ENCODE data around the gene MYO5B. TPM values are rescaled to one million over a fixed set of nuclear protein-coding genes. Genes with fewer than 3 reads are reported as not detected.

The MYO5B gene
- polyA plus RNA-seq, 1 donor (not counting 4 experiments of a cell fraction or from before 2014, with no cell fraction given): 6.8 TPM

GRCh38 chr18:50065039-50065438 is 129.9 kb downstream of the MYO5B start:
- FAIRE-seq (no peak), DNase-seq (ENCODE audit: low read depth, low spot score) (no peak)
- H3K4me2 ChIP-seq (ENCODE audit: control insufficient read depth, extremely low read depth, insufficient read depth, low read depth, low read length): no peak overlapping the region
- H3K9me1 ChIP-seq (ENCODE audit: control insufficient read depth, extremely low read depth, insufficient read depth, low read length): no peaks in the 10 kb centered on the region
- no peak overlapping the region for H3K4me3 ChIP-seq (ENCODE audit: control insufficient read depth in 2 of 3, extremely low read depth in 1 of 3, insufficient read depth in 2 of 3, low read depth in 1 of 3, low read length in 3 of 3)
- H3K79me2 ChIP-seq (ENCODE audit: control insufficient read depth, insufficient read depth, low read length): no peaks in the 10 kb centered on the region
- peaks cover 4% of the 10 kb centered on the region for H3K27me3 ChIP-seq (ENCODE audit: control insufficient read depth, extremely low read depth, insufficient read depth, low read length)
- H2AFZ ChIP-seq (ENCODE audit: control insufficient read depth, low read length): no peak overlapping the region
- H4K20me1 ChIP-seq (ENCODE audit: control insufficient read depth, extremely low read depth, insufficient read depth, low read length): no peaks in the 10 kb centered on the region
- H3K9me3 ChIP-seq (ENCODE audit: control insufficient read depth, low read depth, low read length): no peaks in the 10 kb centered on the region
- H3K4me1 ChIP-seq (ENCODE audit: control insufficient read depth, extremely low read depth, insufficient read depth, low read length): no peaks in the 10 kb centered on the region
- dilution Hi-C loops (cut with MboI; ENCODE audit: extremely low pct_ligation_motif_present, low sequenced_read_pairs): no loop called here
- TF ChIP-seq EZH2 (IDR thresholded peaks at IDR 0.05; ENCODE audit: low read length) (no peak), CTCF (optimal IDR thresholded peaks at IDR 0.05 in 1 of 3, IDR thresholded peaks at IDR 0.05 in 1 of 3, conservative IDR thresholded peaks at IDR 0.05 in 1 of 3; ENCODE audit: extremely low read depth in 1 of 3, insufficient read depth in 2 of 3, low read length in 3 of 3) (no peak)
- H3K9ac ChIP-seq (ENCODE audit: control insufficient read depth, extremely low read depth, insufficient read depth, low read length): no peak overlapping the region
- H3K27ac ChIP-seq (ENCODE audit: control insufficient read depth, insufficient read depth, low read length): no peak overlapping the region
- H3K36me3 ChIP-seq (ENCODE audit: control insufficient read depth in 2 of 2, extremely low read depth in 1 of 2, insufficient read depth in 2 of 2, low read length in 2 of 2): no peaks in the 10 kb centered on the region

- dilution Hi-C loops (cut with MboI; ENCODE audit: extremely low pct_ligation_motif_present, low sequenced_read_pairs): no loop called here
- no peaks in the 10 kb centered on the region for H3K36me3 ChIP-seq (ENCODE audit: control insufficient read depth in 2 of 2, extremely low read depth in 1 of 2, insufficient read depth in 2 of 2, low read length in 2 of 2)
- H3K27ac ChIP-seq (ENCODE audit: control insufficient read depth, insufficient read depth, low read length): no peak overlapping the region
- H3K4me2 ChIP-seq (ENCODE audit: control insufficient read depth, extremely low read depth, insufficient read depth, low read depth, low read length): no peak overlapping the region
- DNase-seq (ENCODE audit: low read depth, low spot score): no peak
- peaks cover 6% of the 10 kb centered on the region for H3K27me3 ChIP-seq (ENCODE audit: control insufficient read depth, extremely low read depth, insufficient read depth, low read length)
- no peak for TF ChIP-seq CTCF (optimal IDR thresholded peaks at IDR 0.05 in 1 of 3, IDR thresholded peaks at IDR 0.05 in 1 of 3, conservative IDR thresholded peaks at IDR 0.05 in 1 of 3; ENCODE audit: extremely low read depth in 1 of 3, insufficient read depth in 2 of 3, low read length in 3 of 3)
- no peak for TF ChIP-seq EZH2 (IDR thresholded peaks at IDR 0.05; ENCODE audit: low read length)
- H3K9me1 ChIP-seq (ENCODE audit: control insufficient read depth, extremely low read depth, insufficient read depth, low read length): no peaks in the 10 kb centered on the region
- no peak for FAIRE-seq
- H4K20me1 ChIP-seq (ENCODE audit: control insufficient read depth, extremely low read depth, insufficient read depth, low read length): no peaks in the 10 kb centered on the region
- H3K4me1 ChIP-seq (ENCODE audit: control insufficient read depth, extremely low read depth, insufficient read depth, low read length): no peaks in the 10 kb centered on the region
- no peaks in the 10 kb centered on the region for H3K9me3 ChIP-seq (ENCODE audit: control insufficient read depth, low read depth, low read length)
- H3K79me2 ChIP-seq (ENCODE audit: control insufficient read depth, insufficient read depth, low read length): no peaks in the 10 kb centered on the region
- H3K9ac ChIP-seq (ENCODE audit: control insufficient read depth, extremely low read depth, insufficient read depth, low read length): no peak overlapping the region
- no peak overlapping the region for H2AFZ ChIP-seq (ENCODE audit: control insufficient read depth, low read length)
- no peak overlapping the region for H3K4me3 ChIP-seq (ENCODE audit: control insufficient read depth in 2 of 3, extremely low read depth in 1 of 3, insufficient read depth in 2 of 3, low read depth in 1 of 3, low read length in 3 of 3)
These were observed 132.9 kb downstream of the MYO5B start for GRCh38 chr18:50061876-50062517.

Data from keratinocyte (primary cell).